ENCODE data around the gene PLD2.

PLD2 gene

GRCh38 chr17:4788807-4789700 lies 17.9 kb upstream of the PLD2 start, which contains the start of gene GLTPD2:
TSS of gene GLTPD2 (plus strand) at chr17:4788964. CDS start at chr17:4789012, 48 bp downstream.
- Histone ChIP-seq H3K9me3 (ENCODE audit: control insufficient read depth, insufficient read depth, low read depth, low read length) (no peaks in the 10 kb centered on the region), H3K4me1 (ENCODE audit: control insufficient read depth, insufficient read depth, low read length) (peaks cover 4% of the 10 kb centered on the region), H3K4me3 (ENCODE audit: low read depth, low read length) (peak within 1 kb of the TSS; percentile 62), H3K36me3 (ENCODE audit: control insufficient read depth in 2 of 2, insufficient read depth in 1 of 2, low read length in 2 of 2) (no peaks in the 10 kb centered on the region), H3K27ac (ENCODE audit: extremely low read depth, low read depth, low read length) (peak within 1 kb of the TSS; percentile 96)
- ChIA-PET POLR2A (interaction anchor here (0.8 to 3.8 kb wide), 17 partner anchors 10 to 234 kb away, joined by 3 to 31 read pairs (median 4); partner anchors contain the start of genes ARRB2, MED11, MINK1 and MYBBP1A), CTCF (interaction anchor here (0.6 to 4.9 kb wide), 40 partner anchors 10 to 846 kb away, joined by 3 to 37 read pairs (median 6); partner anchors contain the start of genes ARRB2, MED11, PELP1 and PLD2)
- TF ChIP-seq ZNF146 (tag by site-specific recombination; IDR thresholded peaks at IDR 0.05), result no peak
- TF ChIP-seq ZNF175 (tag by site-specific recombination; IDR thresholded peaks at IDR 0.05), result no peak
- TF ChIP-seq ZNF776 (tag by site-specific recombination; IDR thresholded peaks at IDR 0.05; ENCODE audit: borderline replicate concordance), result no peak
- no peak for TF ChIP-seq ZNF354C (tag by site-specific recombination; IDR thresholded peaks at IDR 0.05; ENCODE audit: borderline replicate concordance, low read depth)
- no peak for TF ChIP-seq PATZ1 (tag by site-specific recombination; IDR thresholded peaks at IDR 0.05)
- peak; percentile 15; the same call in 1 of the 2 replicates for TF ChIP-seq ZNF777 (tag by site-specific recombination; IDR thresholded peaks at IDR 0.05; ENCODE audit: borderline replicate concordance)
- no peak for TF ChIP-seq KLF8 (tag by site-specific recombination; IDR thresholded peaks at IDR 0.05)
- peak; percentile 70; the same call in 1 of the 2 replicates for TF ChIP-seq ZNF335 (tag by site-specific recombination; conservative IDR thresholded peaks at IDR 0.05)
- no peak for TF ChIP-seq ZSCAN30 (tag by site-specific recombination; IDR thresholded peaks at IDR 0.05)
- 0 out of 2 replicates have a peak, but pooled peaks have one; percentile 7 for TF ChIP-seq ZNF792 (tag by site-specific recombination; IDR thresholded peaks at IDR 0.05)
- TF ChIP-seq ZNF37A (tag by site-specific recombination; IDR thresholded peaks at IDR 0.05), result no peak
- TF ChIP-seq ZBTB10 (tag by site-specific recombination; IDR thresholded peaks at IDR 0.05), result 0 out of 2 replicates have a peak, but pooled peaks have one; percentile 16
- TF ChIP-seq ZNF302 (tag by site-specific recombination; IDR thresholded peaks at IDR 0.05; ENCODE audit: low read depth), result no peak
- TF ChIP-seq, protein P1, sequence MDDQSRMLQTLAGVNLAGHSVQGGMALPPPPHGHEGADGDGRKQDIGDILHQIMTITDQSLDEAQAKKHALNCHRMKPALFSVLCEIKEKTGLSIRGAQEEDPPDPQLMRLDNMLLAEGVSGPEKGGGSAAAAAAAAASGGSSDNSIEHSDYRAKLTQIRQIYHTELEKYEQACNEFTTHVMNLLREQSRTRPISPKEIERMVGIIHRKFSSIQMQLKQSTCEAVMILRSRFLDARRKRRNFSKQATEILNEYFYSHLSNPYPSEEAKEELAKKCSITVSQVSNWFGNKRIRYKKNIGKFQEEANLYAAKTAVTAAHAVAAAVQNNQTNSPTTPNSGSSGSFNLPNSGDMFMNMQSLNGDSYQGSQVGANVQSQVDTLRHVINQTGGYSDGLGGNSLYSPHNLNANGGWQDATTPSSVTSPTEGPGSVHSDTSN (CRISPR knock-in tag; IDR thresholded peaks at IDR 0.05), result 0 out of 2 replicates have a peak, but pooled peaks have one; percentile 16
- TF ChIP-seq ZBTB6 (tag by site-specific recombination; IDR thresholded peaks at IDR 0.05), result peak; percentile 52; the same call in 1 of the 2 replicates

DNA sequence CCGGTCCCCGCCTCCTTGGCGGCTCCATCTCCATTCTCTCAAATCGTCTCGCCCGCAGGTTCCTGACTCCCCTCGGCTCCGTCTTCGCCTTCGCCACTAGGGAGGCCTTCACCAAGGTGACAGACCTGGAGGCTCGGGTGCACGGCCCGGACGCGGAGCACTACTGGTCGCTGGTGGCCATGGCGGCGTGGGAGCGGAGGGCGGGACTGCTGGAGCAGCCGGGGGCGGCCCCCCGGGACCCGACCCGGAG lies 17.3 kb upstream of the PLD2 start:
- ChIA-PET CTCF (interaction anchor here (0.6 to 4.9 kb wide), 37 partner anchors 9 to 846 kb away, joined by 3 to 37 read pairs (median 6); partner anchors contain the start of genes ARRB2, MED11, PELP1 and PLD2), POLR2A (interaction anchor here (0.8 to 3.8 kb wide), 20 partner anchors 10 to 234 kb away, joined by 3 to 31 read pairs (median 4); partner anchors contain the start of genes ARRB2, CXCL16, MED11 and MINK1)
- peak overlapping the region; percentile 96 for H3K27ac ChIP-seq (ENCODE audit: extremely low read depth, low read depth, low read length)
- no peaks in the 10 kb centered on the region for H3K36me3 ChIP-seq (ENCODE audit: control insufficient read depth in 2 of 2, insufficient read depth in 1 of 2, low read length in 2 of 2)
- H3K9me3 ChIP-seq (ENCODE audit: control insufficient read depth, insufficient read depth, low read depth, low read length), result no peaks in the 10 kb centered on the region
- peak overlapping the region; percentile 62 for H3K4me3 ChIP-seq (ENCODE audit: low read depth, low read length)
- peaks cover 4% of the 10 kb centered on the region for H3K4me1 ChIP-seq (ENCODE audit: control insufficient read depth, insufficient read depth, low read length)
- TF ChIP-seq ZBTB10 (tag by site-specific recombination; IDR thresholded peaks at IDR 0.05) (0 out of 2 replicates have a peak, but pooled peaks have one; percentile 2), ZBTB6 (tag by site-specific recombination; IDR thresholded peaks at IDR 0.05) (peak; percentile 93), TSHZ1 (tag by site-specific recombination; IDR thresholded peaks at IDR 0.05; ENCODE audit: borderline replicate concordance) (no peak)

Data from HEK293 (cell line).